HepG2 (cell line): Measurements from ENCODE around the gene FANK1. TPM values are rescaled to one million over a fixed set of nuclear protein-coding genes. Genes with fewer than 3 reads are reported as not detected.

Source experiments
- ATAC-seq: fragments of 200-7000 bp; cut with Tn5 transposase; 3 replicates; pipeline ENCODE4 v1.9.1; 2020; ENCODE audit warnings: mild to moderate bottlenecking, moderate library complexity
- BruUV-seq: library from RNA; stranded (reverse); fragments of 400-500 nt; replicated peaks from 2 replicates; lab custom pipeline; 2021; lab: Mats Ljungman, UMichigan
- CTCF ChIA-PET: fragments of 300-600 bp; formaldehyde crosslinking; extraction: SDS; loops from one replicate; lab custom pipeline; 2021; ENCODE audit warnings: low total read pairs, inconsistent platforms, low intra/inter-chr PET ratio; lab: Yijun Ruan, JAX
- POLR2A ChIA-PET: fragments of 350-600 bp; sonication (Branson Sonifier 250); formaldehyde crosslinking; loops from one replicate; lab custom pipeline; 2020; ENCODE audit warnings: antibody characterized with exemption, inconsistent platforms; lab: Yijun Ruan, JAX
- DNase-seq: peaks from one replicate; pipeline ENCODE4 v3.0.0-alpha.2; 2015; ENCODE audit warnings: low spot score
- FAIRE-seq: peaks from 3 replicates; lab custom pipeline; 2011; peaks lifted over from hg19 to GRCh38; lab: Jason Lieb, UNC
- H2AFZ ChIP-seq: one replicate; pipeline ENCODE4 v1.6.1; 2011; ENCODE audit warnings: low read length, inconsistent platforms
- H3K27ac ChIP-seq: fragments of 300-600 bp; 3 replicates; pipeline ENCODE4 v1.8.0; 2011; ENCODE audit warnings: mixed run types, mild to moderate bottlenecking, mixed read lengths, low read length, inconsistent platforms; ENCODE audit not compliant: insufficient read depth; ENCODE audit errors: extremely low read length
- H3K27me3 ChIP-seq, 2 experiments: fragments of 200-600 bp in 1 of 2; 2 replicates in 1 of 2; 3 replicates in 1 of 2; pipeline versions ENCODE4 v1.6.0 to v1.8.0; 2011; ENCODE audit warnings: low read length in 2 of 2, mild to moderate bottlenecking in 2 of 2, moderate library complexity in 2 of 2, inconsistent platforms in 1 of 2; ENCODE audit not compliant: insufficient read depth in 2 of 2, control insufficient read depth in 1 of 2
- H3K36me3 ChIP-seq, 2 experiments: fragments of 200-600 bp in 1 of 2; replicated peaks in 1 of 2; 2 replicates in 1 of 2; 3 replicates in 1 of 2; pipeline versions ENCODE4 v1.5.1 to v1.8.0; 2011; ENCODE audit warnings: low read length in 2 of 2, inconsistent platforms in 1 of 2; ENCODE audit not compliant: insufficient read depth in 2 of 2, control insufficient read depth in 1 of 2
- H3K4me1 ChIP-seq: 2 replicates; pipeline ENCODE4 v1.5.1; 2012; ENCODE audit warnings: low read length, inconsistent platforms; ENCODE audit not compliant: insufficient read depth
- H3K4me2 ChIP-seq: 2 replicates; pipeline ENCODE4 v1.6.0; 2011; ENCODE audit warnings: low read depth, low read length, inconsistent platforms
- H3K4me3 ChIP-seq, 3 experiments: fragments of 200-600 bp in 1 of 3; sonication (generic), shearing (Covaris generic) in 1 of 3; replicated peaks in 1 of 3; 2 replicates each; pipeline ENCODE4 v1.5.1; 2011 to 2016; ENCODE audit warnings: low read length in 3 of 3, inconsistent platforms in 2 of 3, low read depth in 2 of 3, mild to moderate bottlenecking in 2 of 3, control low read depth in 1 of 3, mixed read lengths in 1 of 3; ENCODE audit not compliant: insufficient read depth in 1 of 3
- H3K79me2 ChIP-seq: one replicate; pipeline ENCODE4 v1.6.1; 2011; ENCODE audit warnings: low read length, inconsistent platforms; ENCODE audit not compliant: insufficient read depth
- H3K9ac ChIP-seq: 2 replicates; pipeline ENCODE4 v1.6.0; 2011; ENCODE audit warnings: mild to moderate bottlenecking, low read depth, low read length, inconsistent platforms; ENCODE audit not compliant: insufficient read depth
- H3K9me3 ChIP-seq: 2 replicates; pipeline ENCODE4 v1.5.1; 2012; ENCODE audit warnings: mild to moderate bottlenecking, low read length
- H4K20me1 ChIP-seq: 2 replicates; pipeline ENCODE4 v1.6.0; 2011; ENCODE audit warnings: inconsistent platforms, mild to moderate bottlenecking, low read length, moderate library complexity; ENCODE audit not compliant: insufficient read depth
- CHD4 ChIP-seq: fragments of 200-600 bp; sonication (generic); IDR thresholded peaks from 2 replicates; pipeline ENCODE4 v1.7.0; 2017; ENCODE audit warnings: mild to moderate bottlenecking, low read length, borderline replicate concordance
- GABPA ChIP-seq, 2 experiments: IDR thresholded peaks; 2 replicates each; pipeline ENCODE4 v1.6.1; 2011 to 2016; ENCODE audit warnings: low read depth in 2 of 2, low read length in 1 of 2, missing biosample characterization in 1 of 2, missing genetic modification characterization in 1 of 2
- TP53 ChIP-seq: sonication (generic); formaldehyde crosslinking; conservative IDR thresholded peaks from 2 replicates; pipeline ENCODE4 v1.4.0; 2020; ENCODE audit warnings: missing genetic modification reagents
- U2AF1 ChIP-seq: fragments of 200-400 bp; formaldehyde crosslinking; optimal IDR thresholded peaks from 2 replicates; pipeline ENCODE3; 2017; ENCODE audit warnings: mild to moderate bottlenecking, low read depth, low read length
- ZFP1 ChIP-seq: IDR thresholded peaks from 2 replicates; pipeline ENCODE4 v1.6.1; 2016
- ZNF558 ChIP-seq: sonication (generic); formaldehyde crosslinking; IDR thresholded peaks from 2 replicates; pipeline ENCODE4 v1.9.0; 2022; ENCODE audit warnings: mild to moderate bottlenecking, missing genetic modification reagents, borderline replicate concordance
- WGBS: methylation state at CpG from one replicate; pipeline ENCODE4 v1.1.6; 2017; ENCODE audit warnings: low lambda C conversion rate; 5-methylcytosine and 5-hydroxymethylcytosine counted together
- in situ Hi-C: cut with HindIII; loops from 2 replicates; pipeline ENCODE4 v1.10.0; 2017; ENCODE audit warnings: low pct_unique_long_range_greater_than_20kb; ENCODE audit not compliant: extremely low pct_ligation_motif_present
- intact Hi-C: fragments of 100-400 bp; cut with micrococcal nuclease; formaldehyde crosslinking; loops from one replicate; pipeline ENCODE4 v1.10.0; 2022; ENCODE audit not compliant: unreplicated experiment
- polyA plus RNA-seq, 8 experiments: library from polyadenylated mRNA; depleted of rRNA in 3 of 8; stranded (reverse) in 7 of 8; unstranded in 1 of 8; fragments of >200 nt; fragmentation: Illumina TruSeq in 4 of 8; extraction: Trizol in 4 of 8; gene quantifications; 2 replicates each; pipeline versions ENCODE4 v1.2.1 to v1.2.3, GENCODE V29; 2011 to 2016; ENCODE audit warnings: low read depth in 4 of 8, missing spikeins in 1 of 8, mixed read lengths in 1 of 8; ENCODE audit not compliant: insufficient read depth in 1 of 8
- total RNA-seq, 5 experiments: library from RNA; depleted of rRNA; stranded (reverse); fragments of >200 nt; fragmentation: Illumina TruSeq; extraction: Trizol; gene quantifications; 2 replicates each; pipeline ENCODE4 v1.2.3, GENCODE V29; 2016; ENCODE audit warnings: low read depth in 1 of 5
- TF ChIP-seq, protein P1 (sequence below): sonication (generic); formaldehyde crosslinking; IDR thresholded peaks from 2 replicates; pipeline ENCODE4 v1.4.0; 2020; ENCODE audit warnings: missing genetic modification reagents, mild to moderate bottlenecking, borderline replicate concordance
- TF ChIP-seq, protein P2 (sequence below): sonication (generic); formaldehyde crosslinking; IDR thresholded peaks from 2 replicates; pipeline ENCODE4 v1.8.1; 2023; ENCODE audit warnings: mild to moderate bottlenecking, moderate library complexity, missing genetic modification reagents

FANK1 gene
- total and polyA plus RNA-seq, 2 of the 13 experiments (the other 11 are each of a cell fraction or from before 2014, with no cell fraction given), result 0.22 TPM; not detected in 1

GRCh38 chr10:125852487-125852886 lies 43.9 kb upstream of the FANK1 start (continued):
- TF ChIP-seq, protein P1, sequence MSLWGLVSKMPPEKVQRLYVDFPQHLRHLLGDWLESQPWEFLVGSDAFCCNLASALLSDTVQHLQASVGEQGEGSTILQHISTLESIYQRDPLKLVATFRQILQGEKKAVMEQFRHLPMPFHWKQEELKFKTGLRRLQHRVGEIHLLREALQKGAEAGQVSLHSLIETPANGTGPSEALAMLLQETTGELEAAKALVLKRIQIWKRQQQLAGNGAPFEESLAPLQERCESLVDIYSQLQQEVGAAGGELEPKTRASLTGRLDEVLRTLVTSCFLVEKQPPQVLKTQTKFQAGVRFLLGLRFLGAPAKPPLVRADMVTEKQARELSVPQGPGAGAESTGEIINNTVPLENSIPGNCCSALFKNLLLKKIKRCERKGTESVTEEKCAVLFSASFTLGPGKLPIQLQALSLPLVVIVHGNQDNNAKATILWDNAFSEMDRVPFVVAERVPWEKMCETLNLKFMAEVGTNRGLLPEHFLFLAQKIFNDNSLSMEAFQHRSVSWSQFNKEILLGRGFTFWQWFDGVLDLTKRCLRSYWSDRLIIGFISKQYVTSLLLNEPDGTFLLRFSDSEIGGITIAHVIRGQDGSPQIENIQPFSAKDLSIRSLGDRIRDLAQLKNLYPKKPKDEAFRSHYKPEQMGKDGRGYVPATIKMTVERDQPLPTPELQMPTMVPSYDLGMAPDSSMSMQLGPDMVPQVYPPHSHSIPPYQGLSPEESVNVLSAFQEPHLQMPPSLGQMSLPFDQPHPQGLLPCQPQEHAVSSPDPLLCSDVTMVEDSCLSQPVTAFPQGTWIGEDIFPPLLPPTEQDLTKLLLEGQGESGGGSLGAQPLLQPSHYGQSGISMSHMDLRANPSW (CRISPR knock-in tag), result no peak
- TF ChIP-seq U2AF1, result no peak
- TF ChIP-seq ZNF558, result no peak
- TF ChIP-seq GABPA (IDR thresholded peaks at IDR 0.05; ENCODE audit: low read depth, low read length), result no peak
- no peak for TF ChIP-seq GABPA (CRISPR knock-in tag; IDR thresholded peaks at IDR 0.05; ENCODE audit: low read depth)
- TF ChIP-seq TP53 (CRISPR knock-in tag), result no peak

- DNase-seq (no peak), FAIRE-seq (no peak), ATAC-seq (no peak)
- Histone ChIP-seq H3K4me1 (no peaks in the 10 kb centered on the region), H3K27me3 (no peaks in the 10 kb centered on the region), H3K4me2 (no peak overlapping the region), H3K36me3 (peaks cover 3 to 16% of the 10 kb centered on the region in 2 experiments; a peak in 4 of 5 replicates), H3K9me3 (no peaks in the 10 kb centered on the region), H3K27ac (no peak overlapping the region), H3K4me3 (no peak overlapping the region), H2AFZ (no peak overlapping the region), H3K79me2 (no peaks in the 10 kb centered on the region), H3K9ac (no peak overlapping the region), H4K20me1 (no peaks in the 10 kb centered on the region)
- intact Hi-C loops (no loop called here), in situ Hi-C loops (no loop called here)
- TF ChIP-seq CHD4 (no peak), ZFP1 (CRISPR knock-in tag) (no peak)
- TF ChIP-seq, protein P2, sequence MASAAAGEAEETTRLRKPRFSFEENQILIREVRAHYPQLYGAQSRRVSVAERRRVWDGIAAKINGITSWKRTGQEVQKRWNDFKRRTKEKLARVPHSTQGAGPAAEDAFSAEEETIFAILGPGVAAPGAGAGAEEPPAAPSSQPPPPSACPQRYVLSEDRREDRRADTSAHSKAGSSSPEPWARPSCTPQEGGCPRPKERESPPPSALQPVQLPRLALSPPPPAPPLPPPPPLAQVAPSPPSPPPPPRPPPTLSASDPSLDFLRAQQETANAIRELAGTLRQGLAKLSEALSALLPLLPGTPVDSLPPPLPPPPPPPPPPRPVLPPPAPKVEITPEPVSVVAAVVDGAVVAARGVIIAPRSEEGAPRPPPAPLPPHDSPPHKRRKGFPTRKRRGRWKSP (CRISPR knock-in tag), result no peak
- ChIA-PET CTCF (no interaction called here), POLR2A (no interaction called here)
- no TSS peak for BruUV-seq
- no CpG with 5 or more reads among the region's 2 CpGs for WGBS
Observed at GRCh38 chr10:125857185-125857760, 39.1 kb upstream of the FANK1 start.
